Epithelial cell of esophagus (primary cell): Measurements from ENCODE around the gene GINS2.

Experiments used
- DNase-seq: peaks from one replicate; pipeline ENCODE4 v3.0.0; 2010; ENCODE audit warnings: low read depth
- H3K4me3 ChIP-seq: 2 replicates; pipeline ENCODE4 v1.5.1; 2011; ENCODE audit warnings: mild to moderate bottlenecking, low read length, control low read depth
- TF ChIP-seq, protein P1 (sequence below): IDR thresholded peaks from 2 replicates; pipeline ENCODE4 v1.5.1; 2011; ENCODE audit warnings: low read depth, mild to moderate bottlenecking, low read length, control low read depth, inconsistent platforms; ENCODE audit not compliant: insufficient read depth; ENCODE audit errors: missing control alignments

GINS2 gene

DNA sequence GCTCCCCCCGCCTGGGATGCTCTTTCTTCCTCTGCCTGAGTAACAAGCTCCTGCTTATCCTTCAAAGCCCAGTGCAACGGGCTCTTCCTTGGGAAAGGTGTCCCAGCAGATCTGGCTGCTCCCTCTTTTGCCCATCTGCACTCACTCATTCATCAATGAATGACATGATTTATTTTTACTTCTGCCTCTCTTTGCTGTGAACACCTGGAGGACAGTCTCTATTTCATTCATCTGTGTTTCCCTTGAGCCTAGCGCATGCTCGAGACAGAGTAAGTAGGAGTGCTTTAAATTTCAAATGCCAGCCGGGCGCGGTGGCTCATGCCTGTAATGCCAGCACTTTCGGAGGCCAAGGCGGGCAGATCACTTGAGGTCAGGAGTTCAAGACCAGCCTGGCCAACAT, 22.0 kb upstream of the GINS2 start:
- H3K4me3 ChIP-seq: no peak overlapping the region

GRCh38 chr16:85709766-85710585, 21.2 kb upstream of the GINS2 start:
- no peak overlapping the region for H3K4me3 ChIP-seq
- DNase-seq: no peak
- TF ChIP-seq, protein P1, sequence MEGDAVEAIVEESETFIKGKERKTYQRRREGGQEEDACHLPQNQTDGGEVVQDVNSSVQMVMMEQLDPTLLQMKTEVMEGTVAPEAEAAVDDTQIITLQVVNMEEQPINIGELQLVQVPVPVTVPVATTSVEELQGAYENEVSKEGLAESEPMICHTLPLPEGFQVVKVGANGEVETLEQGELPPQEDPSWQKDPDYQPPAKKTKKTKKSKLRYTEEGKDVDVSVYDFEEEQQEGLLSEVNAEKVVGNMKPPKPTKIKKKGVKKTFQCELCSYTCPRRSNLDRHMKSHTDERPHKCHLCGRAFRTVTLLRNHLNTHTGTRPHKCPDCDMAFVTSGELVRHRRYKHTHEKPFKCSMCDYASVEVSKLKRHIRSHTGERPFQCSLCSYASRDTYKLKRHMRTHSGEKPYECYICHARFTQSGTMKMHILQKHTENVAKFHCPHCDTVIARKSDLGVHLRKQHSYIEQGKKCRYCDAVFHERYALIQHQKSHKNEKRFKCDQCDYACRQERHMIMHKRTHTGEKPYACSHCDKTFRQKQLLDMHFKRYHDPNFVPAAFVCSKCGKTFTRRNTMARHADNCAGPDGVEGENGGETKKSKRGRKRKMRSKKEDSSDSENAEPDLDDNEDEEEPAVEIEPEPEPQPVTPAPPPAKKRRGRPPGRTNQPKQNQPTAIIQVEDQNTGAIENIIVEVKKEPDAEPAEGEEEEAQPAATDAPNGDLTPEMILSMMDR: no peak

More for the DNA sequence above, 22.0 kb upstream of the GINS2 start:
- no peak for DNase-seq
- TF ChIP-seq, protein P1: no peak

GRCh38 chr16:85708338-85708737, 19.6 kb upstream of the GINS2 start:
- no peak overlapping the region for H3K4me3 ChIP-seq
- DNase-seq: no peak
- TF ChIP-seq, protein P1: no peak

- DNase-seq: no peak
- H3K4me3 ChIP-seq: no peak overlapping the region
- TF ChIP-seq, protein P1: no peak
These were observed 18.9 kb upstream of the GINS2 start for GRCh38 chr16:85707528-85708095.

DNA sequence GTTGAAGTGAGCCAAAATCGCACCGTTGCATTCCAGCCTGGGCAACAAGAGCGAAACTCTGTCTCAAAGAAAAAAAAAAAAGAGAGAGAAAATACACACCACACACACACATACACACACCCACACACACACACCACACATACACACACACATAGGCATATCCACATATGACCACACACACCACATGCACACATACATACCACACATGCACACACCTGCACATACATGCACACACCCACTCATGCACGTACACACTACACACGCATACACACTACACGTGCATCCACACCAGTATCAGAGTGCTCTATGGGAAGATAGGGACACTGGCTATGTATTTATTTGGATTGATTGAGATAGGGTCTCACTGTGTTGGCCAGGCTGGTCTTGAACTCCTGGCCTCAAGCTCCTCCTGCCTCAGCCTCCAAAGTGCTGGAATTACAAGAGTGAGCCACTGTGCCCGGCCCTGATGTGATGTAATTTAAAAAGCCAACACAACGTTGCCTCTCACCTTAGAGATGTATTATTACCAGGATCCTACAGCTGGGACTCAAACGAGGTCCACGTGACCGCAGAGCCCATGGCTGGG, 17.8 kb upstream of the GINS2 start:
- H3K4me3 ChIP-seq: no peak overlapping the region
- TF ChIP-seq, protein P1: no peak

GRCh38 chr16:85704900-85705846, 16.4 kb upstream of the GINS2 start:
- no peak overlapping the region for H3K4me3 ChIP-seq
- TF ChIP-seq, protein P1: no peak
- DNase-seq: no peak

More for the DNA sequence above, 17.8 kb upstream of the GINS2 start:
- no peak for DNase-seq
